T-helper 9 cell (primary cell): Measurements from ENCODE around the gene MFN1.
"Not testable (repeated sequence)": the region's sequence is repeated elsewhere in the genome, so short reads cannot be mapped to it uniquely, and the experiment has no call there.

Source experiments
- DNase-seq: peaks from one replicate; pipeline ENCODE4 v3.0.0-alpha.2; 2020
- total RNA-seq, 2 donors: gene quantifications; one replicate each; lab custom pipeline; 2026; lab: John Stamatoyannopoulos, UW

MFN1 gene
- 40.8 to 75.1 reads per million in 2 donors for total RNA-seq

DNA sequence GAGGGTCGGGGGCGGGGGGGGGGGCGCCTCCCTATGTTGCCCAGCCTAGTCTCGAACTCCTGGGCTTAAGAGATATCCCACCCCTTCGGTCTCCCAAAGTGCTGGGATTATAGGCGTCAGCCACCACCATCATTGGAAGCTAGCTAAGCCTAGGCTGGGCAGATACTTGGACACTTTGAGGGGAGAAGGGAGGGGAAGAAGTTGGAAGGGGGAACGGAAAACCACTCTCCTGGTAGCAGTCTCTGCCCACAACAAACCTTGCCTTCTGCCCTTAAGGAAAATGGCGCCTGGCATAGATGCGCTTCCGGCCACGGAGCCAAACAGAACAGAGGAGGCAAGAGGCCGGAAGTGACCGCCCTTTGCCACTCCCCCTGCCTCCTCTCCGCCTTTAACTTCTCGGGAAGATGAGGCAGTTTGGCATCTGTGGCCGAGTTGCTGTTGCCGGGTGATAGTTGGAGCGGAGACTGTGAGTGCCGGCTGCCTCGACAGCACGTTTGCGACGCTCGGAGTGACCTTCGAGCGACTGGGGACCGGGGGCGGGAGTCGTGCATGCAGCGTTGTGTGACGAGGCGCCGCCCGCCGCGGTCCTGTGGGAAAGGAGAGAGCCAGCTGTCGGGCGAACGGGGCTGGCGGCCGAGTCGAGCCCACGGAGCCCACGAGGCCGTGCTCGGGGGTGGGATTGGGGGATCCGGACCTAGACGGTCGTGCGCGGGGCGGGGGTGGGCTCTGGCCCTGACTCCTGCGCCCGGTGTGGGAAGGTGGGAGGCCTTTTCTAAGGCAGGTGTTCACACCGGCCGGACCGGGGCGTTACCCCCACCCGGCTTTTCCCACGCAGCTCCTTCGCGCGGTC lies at the start of gene MFN1:
Gene MFN1, plus strand, starts transcription at position 365 of the 850 bp plus-strand sequence. CDS start 1,143 bp downstream, outside the sequence.
- peak; percentile 76 for DNase-seq

DNA sequence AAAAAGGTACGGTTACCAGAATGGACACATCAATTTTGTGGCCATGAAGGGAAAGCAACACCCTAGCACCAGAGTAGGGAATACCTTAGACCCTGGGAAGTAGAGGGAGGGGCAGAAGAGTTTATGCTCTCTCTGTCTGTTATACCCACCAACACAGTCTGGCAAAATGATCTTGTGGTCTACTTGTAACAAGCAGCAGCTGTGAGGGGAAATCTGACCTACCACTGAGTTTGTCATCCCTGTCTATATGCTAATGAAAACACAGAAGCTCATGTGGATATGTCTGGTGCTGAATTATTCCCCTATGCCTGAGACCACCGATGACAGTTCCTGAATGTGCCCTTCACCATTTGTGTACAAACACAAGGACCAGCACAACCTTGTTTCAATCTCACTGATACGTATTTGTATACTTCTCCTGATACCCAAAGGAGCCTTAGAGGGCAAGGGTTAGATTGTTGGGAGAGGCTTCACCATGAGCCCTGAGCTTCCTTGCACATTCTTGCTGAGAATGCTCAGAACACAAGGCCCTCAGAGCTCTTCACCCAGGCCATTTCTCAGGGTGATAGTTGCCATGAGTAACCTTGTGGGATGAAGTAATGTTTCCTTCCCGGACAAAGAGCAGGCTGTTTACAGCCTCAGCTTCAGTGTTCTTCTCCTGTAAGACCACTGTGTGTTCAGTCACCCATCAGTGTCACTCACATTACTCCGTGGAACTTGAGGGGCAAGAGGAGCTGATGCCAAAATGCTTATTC lies 49.4 kb upstream of the MFN1 start:
- DNase-seq, result no peak

DNA sequence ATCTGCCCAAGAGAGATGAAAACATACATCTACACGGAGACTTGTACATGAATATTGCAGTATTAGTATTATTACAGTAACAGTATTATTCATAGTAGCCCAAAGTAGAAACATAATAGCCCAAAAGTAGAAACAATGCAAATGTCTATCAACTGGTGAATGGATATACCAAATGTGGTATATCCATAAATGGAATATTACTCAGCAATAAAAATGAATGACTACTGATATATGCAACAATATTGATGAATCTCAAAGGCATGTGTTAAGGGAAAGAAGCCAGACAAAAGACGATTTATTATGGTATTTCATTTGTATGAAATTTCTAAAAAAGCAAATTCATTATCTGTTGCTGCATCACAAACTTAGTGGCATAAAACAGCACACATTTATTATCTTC lies 48.2 kb upstream of the MFN1 start:
- no peak for DNase-seq

DNA sequence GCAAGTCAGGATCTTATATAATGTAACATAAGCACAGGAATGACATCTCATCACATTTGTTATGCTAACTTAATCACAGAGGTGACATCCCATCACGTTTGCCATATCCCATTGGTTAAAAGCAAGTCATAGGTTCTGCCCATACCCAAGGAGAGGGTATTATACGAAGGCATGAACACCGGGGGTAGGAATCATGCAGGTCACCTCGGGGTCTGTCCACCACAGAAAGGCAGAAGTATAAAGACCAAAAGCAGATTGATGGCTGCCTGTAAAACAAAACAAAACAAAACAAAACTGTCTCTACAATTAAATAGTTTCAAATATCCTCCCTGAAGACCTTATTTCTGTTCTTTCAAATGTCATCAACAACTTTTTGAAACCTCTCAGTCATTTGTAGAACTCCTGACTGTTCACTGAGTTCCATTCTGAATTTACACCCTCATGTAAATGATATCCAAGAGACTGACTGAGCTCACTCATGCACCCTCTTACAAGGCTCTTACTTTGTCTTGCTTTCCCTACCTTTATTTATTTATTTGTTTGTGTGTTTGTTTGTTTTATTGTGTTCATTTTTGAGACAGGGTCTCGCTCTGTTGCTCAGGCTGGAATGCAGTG lies 47.4 kb upstream of the MFN1 start:
- no peak for DNase-seq

DNA sequence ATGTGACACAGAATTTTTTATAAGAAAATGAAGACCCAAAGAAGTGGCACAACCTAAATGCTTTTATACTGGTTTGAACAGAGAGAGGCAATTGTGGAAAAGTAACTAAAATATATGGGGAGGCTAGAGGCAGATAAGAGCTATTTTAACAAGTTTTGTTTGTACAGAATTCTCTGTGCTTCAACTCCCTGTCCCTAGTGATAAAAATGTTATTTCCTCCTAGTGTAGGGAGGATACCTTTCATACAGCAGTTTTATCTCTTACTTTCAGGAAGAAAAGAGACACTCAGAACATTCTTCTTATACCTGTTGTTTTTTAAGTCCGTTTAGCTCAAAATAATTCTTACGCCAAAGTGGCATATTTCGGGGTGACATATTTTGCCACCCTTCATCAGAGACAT lies 45.9 kb upstream of the MFN1 start:
- DNase-seq, result no peak

DNA sequence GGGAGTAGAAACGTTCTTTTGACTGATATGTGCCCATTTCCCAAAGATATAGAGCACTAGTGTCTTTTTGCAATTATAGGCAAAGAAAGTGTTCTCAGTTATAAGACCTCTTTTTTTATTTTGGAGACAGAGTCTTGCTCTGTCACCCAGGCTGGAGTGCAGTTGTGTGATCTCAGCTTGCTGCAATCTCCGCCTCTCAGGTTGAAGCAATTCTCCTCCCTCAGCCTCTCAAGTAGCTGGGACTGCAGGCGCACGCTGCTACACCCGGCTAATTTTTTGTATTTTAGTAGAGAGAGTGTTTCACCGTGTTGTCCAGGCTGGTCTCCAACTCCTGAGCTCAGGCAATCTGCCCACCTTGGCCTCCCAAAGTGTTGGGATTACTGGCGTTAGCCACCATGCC lies 45.4 kb upstream of the MFN1 start:
- no peak for DNase-seq

DNA sequence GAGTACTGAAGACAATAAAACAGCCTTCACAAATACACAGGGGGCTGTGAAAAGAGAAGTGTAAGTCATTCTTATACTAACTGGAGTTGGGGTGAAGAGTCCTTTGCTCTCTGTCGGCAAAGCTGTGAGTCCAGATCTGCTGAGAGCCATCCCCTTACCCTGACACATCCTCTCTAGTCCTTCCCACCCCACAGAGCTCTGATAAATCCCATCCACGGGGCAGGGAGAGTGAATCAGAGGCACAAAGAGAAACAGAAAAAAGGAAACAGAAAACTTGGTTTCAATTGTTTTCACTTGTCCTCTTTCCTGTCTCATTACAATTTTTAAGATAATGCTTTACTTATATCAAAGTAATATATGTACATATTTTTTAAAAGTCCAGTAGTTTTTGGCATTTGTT lies 42.9 kb upstream of the MFN1 start:
- DNase-seq, result no peak

DNA sequence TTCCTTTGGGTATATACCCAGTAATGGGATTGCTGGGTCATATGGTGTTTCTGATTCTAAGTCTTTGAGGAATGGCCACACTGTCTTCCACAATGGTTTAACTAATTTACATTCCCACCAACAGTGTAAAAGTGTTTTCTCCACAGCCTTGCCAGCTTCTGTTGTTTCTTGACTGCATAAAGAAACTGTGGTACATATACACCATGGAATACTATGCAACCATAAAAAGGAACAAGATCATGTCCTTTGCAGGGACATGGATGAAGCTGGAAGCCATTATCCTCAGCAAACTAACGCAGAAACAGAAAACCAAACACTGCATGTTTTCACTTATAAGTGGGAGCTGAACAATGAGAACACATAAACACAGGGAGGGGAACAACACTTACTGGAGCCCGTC lies 40.1 kb upstream of the MFN1 start:
- DNase-seq, result not testable (repeated sequence)

DNA sequence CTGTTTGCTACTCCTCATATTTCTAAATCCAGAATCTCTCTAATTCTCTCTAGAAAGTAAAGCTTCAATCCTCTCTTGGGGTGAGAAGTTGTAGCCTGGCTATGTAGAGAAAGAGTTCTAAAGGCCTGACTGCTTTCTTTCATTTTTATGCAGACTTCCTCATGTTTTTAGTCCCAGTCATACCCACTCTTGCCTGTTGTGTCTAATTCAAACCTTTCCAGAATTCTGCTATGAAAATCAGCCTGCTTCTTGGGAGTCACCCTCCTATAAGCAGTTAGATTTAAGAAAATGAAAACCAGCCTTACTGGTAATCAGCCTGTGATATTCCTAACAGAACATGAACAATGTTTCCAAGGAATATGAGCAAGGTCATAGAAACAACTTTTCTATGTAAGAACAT lies 39.5 kb upstream of the MFN1 start:
- no peak for DNase-seq

DNA sequence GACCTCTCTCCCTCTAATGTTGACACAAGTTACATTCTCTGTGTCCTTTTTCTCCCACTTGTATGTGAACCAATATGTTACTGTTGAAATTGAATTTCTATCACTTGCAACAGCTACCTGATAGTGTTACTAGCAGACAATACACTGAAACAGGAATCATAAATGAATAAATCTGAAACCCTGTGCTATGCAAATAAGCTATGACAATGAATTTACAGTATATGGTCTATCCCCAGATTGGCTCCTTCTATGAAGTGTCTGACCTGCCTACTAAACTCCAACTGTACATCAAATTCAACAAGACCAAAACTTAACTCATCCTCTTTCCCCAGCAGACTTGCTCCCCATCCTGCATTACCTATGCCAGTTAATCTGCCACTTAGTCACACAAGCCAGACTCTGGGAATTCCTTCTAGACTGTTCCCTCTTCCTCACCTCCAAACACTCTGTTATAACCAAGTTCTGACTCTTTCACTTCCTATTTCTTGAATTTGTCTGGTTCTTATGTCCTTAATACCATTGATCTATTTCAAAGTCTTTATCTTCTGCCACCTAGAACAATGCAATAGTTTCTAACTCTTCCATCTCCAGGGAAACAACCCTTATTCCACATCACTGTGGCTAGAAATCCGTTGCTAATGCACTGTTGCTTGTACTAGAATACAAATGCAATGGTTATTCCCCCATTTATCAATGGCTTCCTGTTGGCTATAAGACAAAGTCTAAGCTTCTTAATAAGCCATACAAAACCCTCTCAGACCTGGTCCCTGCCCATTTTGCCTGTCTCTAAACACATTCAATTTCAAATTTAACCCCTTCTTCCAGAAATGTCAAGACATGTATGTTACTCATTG lies 38.1 kb upstream of the MFN1 start:
- no peak for DNase-seq

DNA sequence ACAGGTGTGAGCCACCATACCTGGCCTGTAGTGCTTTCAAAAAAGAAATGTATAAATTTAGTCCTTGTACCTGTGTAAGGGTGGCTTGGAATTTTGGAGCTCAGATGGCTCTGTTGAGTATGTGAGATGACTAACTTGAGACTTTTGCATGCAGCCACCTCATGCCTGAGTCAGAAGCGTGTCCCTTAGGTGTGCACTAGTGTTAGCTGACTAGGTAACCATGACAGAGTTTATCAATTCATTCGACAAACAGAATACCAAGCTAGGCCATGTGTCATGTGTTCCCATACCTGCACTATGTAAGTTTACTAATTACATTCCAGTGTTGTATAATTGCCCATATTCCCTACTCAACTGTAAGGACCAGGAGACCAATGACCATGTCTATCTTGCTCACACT lies 28.6 kb upstream of the MFN1 start:
- DNase-seq, result no peak

DNA sequence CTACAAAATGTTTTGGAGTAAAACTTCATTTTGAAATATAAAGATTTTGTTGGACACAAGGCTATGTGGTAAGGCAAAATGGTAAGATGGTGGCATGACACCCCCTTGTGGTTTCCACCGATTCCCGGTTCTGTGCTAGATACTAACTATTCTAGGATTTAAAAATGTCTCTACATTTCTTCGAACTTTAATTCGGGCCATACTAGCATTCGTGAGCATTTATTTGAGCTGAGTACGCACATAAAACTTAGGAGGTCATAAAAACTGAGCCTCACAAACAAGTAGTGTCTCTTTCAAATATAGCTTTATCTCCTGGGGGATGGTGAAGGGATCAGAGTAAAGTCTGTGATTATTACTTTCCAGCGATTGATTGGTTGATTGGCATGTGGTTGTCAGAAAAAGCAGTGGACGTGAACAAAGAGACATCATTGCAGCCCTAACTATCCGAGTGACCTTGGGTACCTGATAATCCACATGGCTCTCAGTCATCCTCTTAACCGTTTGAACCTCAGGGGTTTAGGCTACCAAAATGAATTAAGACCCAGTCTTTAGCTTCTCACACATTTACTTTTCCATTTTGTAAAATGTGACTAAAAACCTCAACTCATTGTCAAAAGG lies 25.7 kb upstream of the MFN1 start:
- no peak for DNase-seq

DNA sequence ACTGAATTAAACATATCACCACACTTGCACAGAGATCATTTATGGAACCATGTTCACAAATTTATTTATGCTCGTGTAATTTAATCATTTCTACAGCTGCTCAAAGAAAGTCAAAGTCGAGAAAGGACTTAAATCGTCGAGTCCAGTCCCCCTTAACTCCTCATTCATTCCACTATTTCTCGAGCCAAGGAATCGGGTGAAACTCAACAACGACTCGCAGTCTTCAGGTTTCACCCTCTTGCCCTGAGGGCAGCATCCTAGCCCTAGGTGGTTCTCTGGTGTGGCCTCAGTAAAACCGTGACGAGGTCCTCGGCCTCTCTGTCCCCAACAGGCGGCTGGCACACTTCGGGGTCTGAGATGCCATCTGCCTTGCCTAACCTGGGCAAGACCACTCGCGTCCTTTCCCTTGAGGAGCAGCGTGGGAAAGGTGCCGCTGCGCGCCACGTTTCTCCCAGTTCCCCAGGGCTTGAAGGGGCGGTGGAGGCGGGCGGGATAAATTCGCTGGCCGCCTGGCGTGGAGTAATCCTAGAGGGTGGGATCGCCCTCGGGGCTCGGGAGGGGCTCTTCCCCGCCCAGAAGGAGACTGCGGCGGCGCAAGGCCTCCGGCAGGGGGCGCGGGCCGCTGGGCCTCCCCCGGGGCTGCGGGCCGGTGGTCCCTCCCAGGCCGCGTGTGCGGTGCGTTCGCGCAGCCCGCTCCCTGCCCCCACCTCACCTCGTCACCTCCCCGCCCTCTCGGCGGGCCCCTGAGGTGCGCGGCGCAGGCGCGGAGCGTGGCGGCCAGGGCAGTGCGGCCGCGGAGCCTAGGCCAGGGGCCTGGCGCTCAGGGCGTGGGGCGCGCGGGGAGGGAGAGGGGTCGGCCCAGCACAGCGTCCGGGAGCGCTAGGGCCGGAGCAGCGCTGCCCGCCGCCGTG lies 25.0 kb upstream of the MFN1 start, which contains the start of gene ZNF639:
Gene ZNF639, plus strand, starts transcription at position 746 of the 911 bp plus-strand sequence. CDS start 5,263 bp downstream, outside the sequence.
- DNase-seq, result peak; percentile 85

DNA sequence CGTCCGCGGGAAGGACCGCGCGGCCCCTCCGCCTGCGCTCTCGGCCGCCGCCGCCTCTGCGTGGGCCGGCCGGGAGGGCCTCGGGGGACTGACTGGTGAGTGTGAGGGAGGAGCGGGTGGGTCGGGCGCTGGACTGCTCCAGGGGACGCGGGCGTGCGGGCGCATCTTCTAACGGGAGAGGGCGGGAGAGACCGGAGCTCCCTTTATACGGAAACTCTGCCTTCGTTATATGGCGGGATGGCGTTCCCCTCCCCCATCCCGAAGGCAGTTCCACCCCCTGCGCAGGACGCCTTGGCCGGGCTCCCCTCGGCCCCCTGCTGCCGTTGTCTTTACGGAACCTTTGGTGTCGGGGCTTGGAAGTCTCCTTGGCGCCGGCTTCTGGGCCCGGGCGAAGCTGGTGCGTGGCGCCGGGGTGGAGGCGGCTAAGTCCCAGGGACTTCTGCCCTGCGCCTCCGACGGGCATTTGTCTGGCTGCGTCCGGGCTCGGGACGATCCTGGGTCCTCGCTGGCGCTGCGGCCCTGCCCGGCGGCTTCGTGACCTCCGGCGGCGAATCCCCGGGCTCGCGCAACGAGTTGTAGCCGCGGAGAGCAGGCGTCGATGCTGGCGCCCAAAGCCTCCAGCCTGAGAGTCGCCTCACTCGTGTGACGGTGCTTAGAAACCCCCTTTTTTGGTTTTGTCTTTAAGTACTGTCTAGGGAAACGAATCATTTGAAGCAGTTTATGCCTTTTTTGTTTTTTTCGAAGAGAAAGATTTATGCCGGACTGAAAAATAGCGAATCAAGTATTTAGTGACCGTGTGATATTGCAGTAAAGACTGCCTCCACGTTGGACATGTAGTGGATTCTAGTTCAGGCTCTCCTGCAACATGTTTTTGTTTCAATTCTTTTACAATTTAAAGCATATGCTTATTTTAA lies 24.1 kb upstream of the MFN1 start:
- DNase-seq, result peak; percentile 49

DNA sequence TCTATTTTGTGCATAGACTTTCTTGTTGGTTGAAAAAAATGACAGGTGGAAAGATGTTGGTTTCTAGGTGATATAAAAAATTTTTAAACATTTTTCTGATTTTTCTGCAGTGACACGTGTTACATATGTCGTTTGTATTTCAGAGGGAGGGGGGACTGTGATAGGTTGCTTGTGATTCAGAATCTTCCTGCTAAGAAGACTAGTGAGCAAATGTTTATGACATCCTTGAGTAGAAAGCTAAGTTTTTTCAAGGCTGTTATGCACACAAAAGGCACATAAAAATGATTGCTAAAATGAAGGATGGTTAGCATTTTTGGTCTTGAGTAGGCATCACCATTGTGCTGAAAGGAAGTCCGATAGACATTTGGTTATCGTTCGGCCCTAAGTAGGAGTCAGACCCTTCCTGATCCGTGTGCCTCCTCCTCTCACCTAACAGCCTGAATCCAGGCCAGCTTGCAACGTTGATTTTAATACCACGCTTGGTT lies 23.2 kb upstream of the MFN1 start:
- no peak for DNase-seq

DNA sequence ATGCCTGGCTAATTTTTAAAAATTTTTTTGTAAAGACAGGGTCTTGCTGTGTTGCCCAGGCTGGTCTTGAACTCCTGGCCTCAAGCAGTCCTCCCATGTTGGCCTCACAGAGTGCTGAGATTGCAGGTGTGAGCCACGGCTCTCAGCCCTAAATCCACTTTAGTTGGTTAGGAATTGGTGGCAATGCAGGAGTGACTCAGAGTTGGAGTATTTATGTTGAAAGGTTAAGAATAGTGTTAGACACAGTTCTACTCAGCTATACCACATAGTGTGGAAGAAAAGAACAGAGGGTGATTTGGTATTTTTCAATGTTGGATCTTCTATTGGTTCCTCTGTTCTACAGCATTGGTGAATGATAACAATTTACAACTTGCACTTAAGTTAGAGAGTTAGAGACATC lies 17.1 kb upstream of the MFN1 start:
- DNase-seq, result no peak

DNA sequence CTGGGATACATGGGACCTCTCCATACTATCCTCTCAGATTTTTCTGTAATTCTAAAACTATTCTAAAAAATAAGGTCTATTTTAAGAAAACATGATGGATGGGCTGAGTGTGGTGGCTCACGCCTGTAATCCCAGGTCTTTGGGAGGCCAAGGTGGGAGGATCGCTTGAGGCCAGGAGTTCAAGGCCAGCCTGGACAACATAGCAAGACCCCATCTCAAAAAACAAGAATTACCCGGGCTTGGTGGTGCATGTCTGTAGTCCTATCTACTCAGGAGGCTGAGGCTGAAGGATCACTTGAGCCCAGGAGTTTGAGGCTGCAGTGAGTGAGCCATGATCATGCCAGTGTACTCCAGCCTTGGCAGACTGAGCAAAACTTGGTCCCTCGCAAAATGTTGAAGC lies 15.3 kb upstream of the MFN1 start:
- DNase-seq, result no peak

DNA sequence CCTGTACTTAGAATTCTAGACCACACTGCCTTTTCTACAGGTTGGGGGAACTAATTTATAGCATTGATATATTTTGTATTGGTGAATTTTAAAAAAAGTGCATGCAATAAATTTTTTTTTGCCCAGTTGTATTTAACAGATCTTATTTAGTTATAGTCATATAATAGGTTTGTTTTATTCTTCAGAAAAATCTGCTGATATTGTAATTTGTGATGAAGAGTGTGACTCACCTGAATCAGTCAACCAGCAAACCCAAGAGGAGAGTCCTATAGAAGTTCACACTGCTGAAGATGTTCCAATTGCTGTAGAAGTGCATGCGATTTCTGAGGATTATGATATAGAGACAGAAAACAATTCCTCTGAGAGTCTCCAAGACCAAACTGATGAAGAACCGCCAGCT lies 14.4 kb upstream of the MFN1 start:
- DNase-seq, result no peak

DNA sequence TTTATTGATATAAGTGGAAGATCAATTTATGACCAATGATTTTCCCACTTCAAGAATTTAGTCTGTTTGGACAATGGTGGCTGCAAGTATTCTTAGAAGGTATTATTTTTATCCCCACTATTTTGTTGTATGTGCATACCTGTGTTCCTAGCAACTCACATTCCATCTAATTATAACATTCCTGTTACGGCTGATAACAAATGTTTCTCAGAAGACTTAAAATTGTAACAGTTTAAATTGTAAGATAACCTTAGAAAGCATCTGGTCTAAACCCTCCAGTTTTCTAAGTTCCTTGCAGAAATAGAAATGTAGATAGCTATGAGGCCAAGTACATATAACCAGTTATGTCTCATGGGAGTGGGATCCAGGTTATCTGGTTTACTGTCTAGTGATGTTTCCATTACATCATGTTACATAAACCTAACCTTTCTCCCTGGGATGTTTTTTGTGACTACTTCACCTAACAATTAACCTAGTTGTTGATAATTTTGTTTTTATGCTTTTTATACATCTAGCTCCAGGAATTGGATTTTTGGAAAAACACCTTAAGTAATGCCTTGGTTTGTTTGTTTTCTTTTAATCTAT lies 11.1 kb upstream of the MFN1 start:
- no peak for DNase-seq
